Measurements from ENCODE around the gene LSR. TPM values are rescaled to one million over a fixed set of nuclear protein-coding genes. Genes with fewer than 3 reads are reported as not detected.

The LSR gene
- total and polyA plus RNA-seq, 12 donors, result 8.2 to 106 (median 58.7) TPM

- peak in 3 of 7 donors; percentile 19 to 54 (median 39) for DNase-seq
- intact Hi-C loops (cut with DNase I), result no loop called here
- no peak for TF ChIP-seq POLR2A (IDR thresholded peaks at IDR 0.05)
- TF ChIP-seq CTCF (IDR thresholded peaks at IDR 0.05), result no peak
- no peaks in the 10 kb centered on the region for H3K9me3 ChIP-seq (replicated peaks in 1 of 3)
- no peak overlapping the region for H3K4me3 ChIP-seq
- H3K27me3 ChIP-seq, result no peaks in the 10 kb centered on the region
- WGBS, 4 donors, result 85 to 90% (median 89%) methylated on average over 16 to 17 of the region's 17 CpGs
- H3K36me3 ChIP-seq (replicated peaks in 1 of 2), result no peaks in the 10 kb centered on the region
- H3K27ac ChIP-seq, result peak overlapping the region in 1 of 5 donors; percentile 46
- peaks cover 5 to 19% of the 10 kb centered on the region in 2 donors for H3K4me1 ChIP-seq (replicated peaks in 1 of 2)
Observed at GRCh38 chr19:35254341-35255297, 5.8 kb downstream of the LSR start.

GRCh38 chr19:35256566-35256965 is 7.8 kb downstream of the LSR start:
- peaks cover 0 to 19% of the 10 kb centered on the region in 2 donors for H3K4me1 ChIP-seq (replicated peaks in 1 of 2)
- H3K27ac ChIP-seq, result no peak overlapping the region
- no peaks in the 10 kb centered on the region for H3K27me3 ChIP-seq
- intact Hi-C loops (cut with DNase I), result no loop called here
- H3K36me3 ChIP-seq (replicated peaks in 1 of 2), result no peaks in the 10 kb centered on the region
- H3K9me3 ChIP-seq (replicated peaks in 1 of 3), result no peaks in the 10 kb centered on the region
- H3K4me3 ChIP-seq, result no peak overlapping the region
- no peak for DNase-seq
- TF ChIP-seq CTCF (IDR thresholded peaks at IDR 0.05) (no peak), POLR2A (IDR thresholded peaks at IDR 0.05) (no peak)
- WGBS, 4 donors, result 51 to 68% (median 60%) methylated on average over 2 of the region's 2 CpGs

GRCh38 chr19:35257113-35257461 is 8.3 kb downstream of the LSR start:
- DNase-seq, result peak in 2 of 7 donors; percentile 23 to 55
- intact Hi-C loops (cut with DNase I), result no loop called here
- Histone ChIP-seq H3K4me1 (replicated peaks in 1 of 2) (peaks cover 0 to 19% of the 10 kb centered on the region in 2 donors), H3K27me3 (no peaks in the 10 kb centered on the region), H3K27ac (peak overlapping the region in 1 of 5 donors; percentile 5), H3K36me3 (replicated peaks in 1 of 2) (no peaks in the 10 kb centered on the region), H3K4me3 (no peak overlapping the region), H3K9me3 (replicated peaks in 1 of 3) (no peaks in the 10 kb centered on the region)
- WGBS, 4 donors, result 59 to 90% (median 68%) methylated on average over 6 to 9 of the region's 9 CpGs
- TF ChIP-seq POLR2A (IDR thresholded peaks at IDR 0.05) (no peak), CTCF (IDR thresholded peaks at IDR 0.05) (no peak)

- Histone ChIP-seq H3K36me3 (replicated peaks in 1 of 2) (no peaks in the 10 kb centered on the region), H3K4me3 (no peak overlapping the region), H3K27ac (no peak overlapping the region), H3K9me3 (replicated peaks in 1 of 3) (no peaks in the 10 kb centered on the region), H3K27me3 (no peaks in the 10 kb centered on the region), H3K4me1 (replicated peaks in 1 of 2) (peaks cover 6 to 26% of the 10 kb centered on the region in 2 donors)
- intact Hi-C loops (cut with DNase I), result no loop called here
- peak in 3 of 7 donors; percentile 28 to 57 (median 29) for DNase-seq
- TF ChIP-seq POLR2A (IDR thresholded peaks at IDR 0.05) (no peak), CTCF (IDR thresholded peaks at IDR 0.05) (no peak)
- WGBS, 4 donors, result 69 to 76% (median 72%) methylated on average over 10 of the region's 10 CpGs
Observed at GRCh38 chr19:35260694-35261304, 12.0 kb downstream of the LSR start.
